ENCODE results near the gene SORT1. TPM values are rescaled to one million over a fixed set of nuclear protein-coding genes. Genes with fewer than 3 reads are reported as not detected.
"Not testable (repeated sequence)": the region's sequence is repeated elsewhere in the genome, so short reads cannot be mapped to it uniquely, and the experiment has no call there.

SORT1 gene
- total RNA-seq, 2 donors from 2014 or later, result 5.8 to 7.9 TPM

GRCh38 chr1:109327285-109327684, 70.4 kb downstream of the SORT1 start:
- Mint-ChIP-seq H3K27me3 (peaks cover 3 to 11% of the 10 kb centered on the region in 2 donors), H3K36me3 (peaks cover 20% of the 10 kb centered on the region), H3K9me3 (peaks cover 7% of the 10 kb centered on the region), H3K4me3 (no peak overlapping the region), H3K4me1 (ENCODE audit: low read depth in 2 of 2) (peaks cover 0 to 2% of the 10 kb centered on the region in 2 donors), H3K27ac (no peak overlapping the region)
- ATAC-seq (no peak), DNase-seq (ENCODE audit: low spot score) (no peak)

- ATAC-seq (no peak), DNase-seq (ENCODE audit: low spot score) (no peak)
- no peaks in the 10 kb centered on the region for H3K9me3 Mint-ChIP-seq
- no peak overlapping the region for H3K4me3 Mint-ChIP-seq
- H3K4me1 Mint-ChIP-seq (ENCODE audit: low read depth in 2 of 2), result peaks cover 0 to 6% of the 10 kb centered on the region in 2 donors
- H3K27ac Mint-ChIP-seq, result no peak overlapping the region
- H3K36me3 Mint-ChIP-seq, result no peaks in the 10 kb centered on the region
- H3K27me3 Mint-ChIP-seq, result no peaks in the 10 kb centered on the region
These were observed 74.7 kb downstream of the SORT1 start for GRCh38 chr1:109322974-109323373.

- ATAC-seq (no peak), DNase-seq (ENCODE audit: low spot score) (no peak)
- no peak overlapping the region for H3K27ac Mint-ChIP-seq
- no peaks in the 10 kb centered on the region for H3K36me3 Mint-ChIP-seq
- peaks cover 0 to 6% of the 10 kb centered on the region in 2 donors for H3K4me1 Mint-ChIP-seq (ENCODE audit: low read depth in 2 of 2)
- no peak overlapping the region for H3K4me3 Mint-ChIP-seq
- no peaks in the 10 kb centered on the region for H3K9me3 Mint-ChIP-seq
- H3K27me3 Mint-ChIP-seq, result no peaks in the 10 kb centered on the region
These were observed 78.6 kb downstream of the SORT1 start for GRCh38 chr1:109319114-109319513.

GRCh38 chr1:109316506-109316905, 81.2 kb downstream of the SORT1 start:
- no peaks in the 10 kb centered on the region for H3K9me3 Mint-ChIP-seq
- no peak overlapping the region for H3K27ac Mint-ChIP-seq
- no peaks in the 10 kb centered on the region for H3K36me3 Mint-ChIP-seq
- no peak overlapping the region for H3K4me3 Mint-ChIP-seq
- H3K27me3 Mint-ChIP-seq, result no peaks in the 10 kb centered on the region
- H3K4me1 Mint-ChIP-seq (ENCODE audit: low read depth in 2 of 2), result no peaks in the 10 kb centered on the region
- DNase-seq (ENCODE audit: low spot score), result no peak
- no peak for ATAC-seq

GRCh38 chr1:109315288-109315687, 82.4 kb downstream of the SORT1 start:
- H3K4me3 Mint-ChIP-seq, result no peak overlapping the region
- H3K27me3 Mint-ChIP-seq, result no peaks in the 10 kb centered on the region
- H3K36me3 Mint-ChIP-seq, result no peaks in the 10 kb centered on the region
- H3K4me1 Mint-ChIP-seq (ENCODE audit: low read depth in 2 of 2), result no peaks in the 10 kb centered on the region
- ATAC-seq (no peak), DNase-seq (ENCODE audit: low spot score) (no peak)
- H3K9me3 Mint-ChIP-seq, result no peaks in the 10 kb centered on the region
- H3K27ac Mint-ChIP-seq, result no peak overlapping the region

- no peaks in the 10 kb centered on the region for H3K27me3 Mint-ChIP-seq
These were observed 82.9 kb downstream of the SORT1 start for GRCh38 chr1:109314795-109315194.

GRCh38 chr1:109312978-109313775, 84.5 kb downstream of the SORT1 start:
- Mint-ChIP-seq H3K27ac (no peak overlapping the region), H3K27me3 (peaks cover 0 to 7% of the 10 kb centered on the region in 2 donors), H3K36me3 (no peaks in the 10 kb centered on the region), H3K4me3 (no peak overlapping the region), H3K9me3 (no peaks in the 10 kb centered on the region), H3K4me1 (ENCODE audit: low read depth in 2 of 2) (no peaks in the 10 kb centered on the region)
- DNase-seq (ENCODE audit: low spot score) (no peak), ATAC-seq (no peak)

More at GRCh38 chr1:109314795-109315194, 82.9 kb downstream of the SORT1 start:
- Mint-ChIP-seq H3K4me1 (ENCODE audit: low read depth in 2 of 2) (no peaks in the 10 kb centered on the region), H3K27ac (no peak overlapping the region), H3K4me3 (no peak overlapping the region), H3K36me3 (no peaks in the 10 kb centered on the region), H3K9me3 (no peaks in the 10 kb centered on the region)
- no peak for DNase-seq (ENCODE audit: low spot score)
- ATAC-seq, result no peak

- ATAC-seq, result no peak
- Mint-ChIP-seq H3K36me3 (no peaks in the 10 kb centered on the region), H3K4me1 (ENCODE audit: low read depth in 2 of 2) (no peaks in the 10 kb centered on the region)
These were observed 85.5 kb downstream of the SORT1 start for GRCh38 chr1:109312246-109312645.

GRCh38 chr1:109309347-109309746, 88.4 kb downstream of the SORT1 start:
- Mint-ChIP-seq H3K27me3 (peaks cover 0 to 7% of the 10 kb centered on the region in 2 donors), H3K27ac (no peak overlapping the region)
- no peak for ATAC-seq

More at GRCh38 chr1:109312246-109312645, 85.5 kb downstream of the SORT1 start:
- Mint-ChIP-seq H3K27me3 (peaks cover 0 to 7% of the 10 kb centered on the region in 2 donors), H3K9me3 (no peaks in the 10 kb centered on the region), H3K4me3 (no peak overlapping the region), H3K27ac (no peak overlapping the region)
- no peak for DNase-seq (ENCODE audit: low spot score)

GRCh38 chr1:109307274-109308021, 90.3 kb downstream of the SORT1 start:
- no peak for DNase-seq (ENCODE audit: low spot score)
- ATAC-seq, result no peak
- Mint-ChIP-seq H3K9me3 (no peaks in the 10 kb centered on the region), H3K4me1 (ENCODE audit: low read depth in 2 of 2) (no peaks in the 10 kb centered on the region), H3K4me3 (no peak overlapping the region), H3K27ac (no peak overlapping the region), H3K36me3 (no peaks in the 10 kb centered on the region), H3K27me3 (peaks cover 0 to 7% of the 10 kb centered on the region in 2 donors)

More at GRCh38 chr1:109309347-109309746, 88.4 kb downstream of the SORT1 start:
- DNase-seq (ENCODE audit: low spot score), result no peak
- no peak overlapping the region for H3K4me3 Mint-ChIP-seq
- H3K9me3 Mint-ChIP-seq, result no peaks in the 10 kb centered on the region
- no peaks in the 10 kb centered on the region for H3K4me1 Mint-ChIP-seq (ENCODE audit: low read depth in 2 of 2)
- H3K36me3 Mint-ChIP-seq, result no peaks in the 10 kb centered on the region

- Mint-ChIP-seq H3K4me3 (no peak within 1 kb of the TSS), H3K36me3 (no peaks in the 10 kb centered on the region), H3K27ac (no peak within 1 kb of the TSS), H3K9me3 (no peaks in the 10 kb centered on the region), H3K27me3 (peaks cover 0 to 7% of the 10 kb centered on the region in 2 donors), H3K4me1 (ENCODE audit: low read depth in 2 of 2) (no peaks in the 10 kb centered on the region)
- no peak for DNase-seq (ENCODE audit: low spot score)
- no peak for ATAC-seq
These were observed 90.9 kb downstream of the SORT1 start, which contains the start of gene MYBPHL for GRCh38 chr1:109306832-109307273. Gene MYBPHL (minus strand): TSS chr1:109307011. CDS start chr1:109306991, 20 bp downstream.

GRCh38 chr1:109305991-109306390, 91.7 kb downstream of the SORT1 start:
- not testable (repeated sequence) for H3K4me1 Mint-ChIP-seq (ENCODE audit: low read depth in 2 of 2); H3K4me3 Mint-ChIP-seq; H3K27ac Mint-ChIP-seq; H3K27me3 Mint-ChIP-seq; H3K36me3 Mint-ChIP-seq; ATAC-seq; DNase-seq (ENCODE audit: low spot score); H3K9me3 Mint-ChIP-seq

GRCh38 chr1:109304226-109304920, 93.3 kb downstream of the SORT1 start:
- H3K36me3 Mint-ChIP-seq, result no peaks in the 10 kb centered on the region
- H3K9me3 Mint-ChIP-seq, result no peaks in the 10 kb centered on the region
- H3K4me1 Mint-ChIP-seq (ENCODE audit: low read depth in 2 of 2), result no peaks in the 10 kb centered on the region

More at GRCh38 chr1:109304226-109304920, 93.3 kb downstream of the SORT1 start:
- peaks cover 3 to 11% of the 10 kb centered on the region in 2 donors for H3K27me3 Mint-ChIP-seq
- DNase-seq (ENCODE audit: low spot score) (no peak), ATAC-seq (no peak)
- H3K4me3 Mint-ChIP-seq, result no peak overlapping the region
- no peak overlapping the region for H3K27ac Mint-ChIP-seq

Measured in natural killer cell treated with Interleukin-12 subunit alpha and Interleukin-12 subunit beta and Interleukin-15 and Interleukin-18, amount 100 ng/mL, for 72 hours (primary cell).